ENCODE results near the gene ADK. TPM values are rescaled to one million over a fixed set of nuclear protein-coding genes. Genes with fewer than 3 reads are reported as not detected.

ADK gene
- total RNA-seq, 4 donors from 2014 or later = 15.9 to 28.8 (median 23.3) TPM

DNA sequence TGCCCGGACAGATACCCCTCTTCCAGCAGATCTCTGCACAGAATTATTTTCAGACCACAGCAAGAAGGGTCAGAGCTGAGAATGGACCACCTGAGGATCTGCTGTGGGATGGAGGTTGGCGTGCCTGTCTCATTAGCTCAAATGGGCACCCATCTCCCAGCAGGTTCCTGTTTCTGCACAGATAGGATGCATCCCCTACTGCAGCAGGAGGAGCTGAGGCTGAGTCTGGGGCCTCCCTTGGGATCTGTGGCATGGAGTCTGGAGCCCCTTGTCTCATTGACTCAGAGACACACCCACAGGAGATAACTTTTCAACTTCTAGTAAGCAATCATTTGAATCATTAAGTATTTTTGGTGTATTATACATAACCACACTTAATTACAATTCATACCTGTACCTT, 212.7 kb downstream of the ADK start:
- Histone ChIP-seq H3K27ac (no peak overlapping the region), H3K36me3 (peaks cover 0 to 4% of the 10 kb centered on the region in 2 donors), H3K4me1 (no peaks in the 10 kb centered on the region), H3K27me3 (no peaks in the 10 kb centered on the region), H3K4me3 (no peak overlapping the region), H3K9me3 (peaks cover 0 to 14% (median 3%) of the 10 kb centered on the region in 3 donors)
- intact Hi-C loops (cut with DNase I; ENCODE audit: low total_unique reads) (no loop called here), in situ Hi-C loops (cut with MboI; ENCODE audit: low sequenced_read_pairs in 4 of 4) (no loop called here)
- DNase-seq (no peak), ATAC-seq (no peak)
- no peak for TF ChIP-seq CTCF (IDR thresholded peaks at IDR 0.05 in 4 of 5, conservative IDR thresholded peaks at IDR 0.05 in 1 of 5)
- no peak for TF ChIP-seq POLR2A (IDR thresholded peaks at IDR 0.05)

DNA sequence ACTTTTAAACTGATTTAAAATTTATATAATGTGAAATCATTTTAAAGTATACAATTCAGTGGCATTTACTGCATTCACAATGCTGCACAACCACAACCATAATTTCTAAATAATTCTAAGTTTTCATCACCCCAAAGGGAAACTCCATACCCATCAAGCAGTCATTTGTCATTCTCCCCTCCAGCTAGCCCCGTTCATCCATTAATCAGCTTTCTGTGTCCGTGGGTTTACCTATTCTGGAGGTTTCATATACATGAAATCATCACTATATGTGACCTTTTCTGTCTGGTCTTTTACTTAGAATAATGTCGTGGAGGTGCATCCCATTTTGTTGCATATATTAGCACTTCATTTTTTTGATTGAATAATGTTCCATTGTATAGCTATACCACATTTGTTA, 214.1 kb downstream of the ADK start:
- H3K4me1 ChIP-seq = no peaks in the 10 kb centered on the region
- H3K27me3 ChIP-seq = no peaks in the 10 kb centered on the region
- intact Hi-C loops (cut with DNase I; ENCODE audit: low total_unique reads) (no loop called here), in situ Hi-C loops (cut with MboI; ENCODE audit: low sequenced_read_pairs in 4 of 4) (no loop called here)
- no peak overlapping the region for H3K27ac ChIP-seq
- no peak for ATAC-seq
- DNase-seq = no peak
- H3K4me3 ChIP-seq = no peak overlapping the region
- peaks cover 0 to 4% of the 10 kb centered on the region in 2 donors for H3K36me3 ChIP-seq
- H3K9me3 ChIP-seq = peaks cover 0 to 14% (median 3%) of the 10 kb centered on the region in 3 donors
- TF ChIP-seq CTCF (IDR thresholded peaks at IDR 0.05 in 4 of 5, conservative IDR thresholded peaks at IDR 0.05 in 1 of 5) (no peak), POLR2A (IDR thresholded peaks at IDR 0.05) (no peak)

- no peaks in the 10 kb centered on the region for H3K36me3 ChIP-seq
- DNase-seq (no peak), ATAC-seq (no peak)
- TF ChIP-seq CTCF (IDR thresholded peaks at IDR 0.05 in 4 of 5, conservative IDR thresholded peaks at IDR 0.05 in 1 of 5) = no peak
- TF ChIP-seq POLR2A (IDR thresholded peaks at IDR 0.05) = no peak
- H3K27ac ChIP-seq = no peak overlapping the region
- H3K4me1 ChIP-seq = no peaks in the 10 kb centered on the region
- in situ Hi-C loops (cut with MboI; ENCODE audit: low sequenced_read_pairs in 4 of 4) (no loop called here), intact Hi-C loops (cut with DNase I; ENCODE audit: low total_unique reads) (no loop called here)
- H3K4me3 ChIP-seq = no peak overlapping the region
- no peaks in the 10 kb centered on the region for H3K27me3 ChIP-seq
- no peaks in the 10 kb centered on the region for H3K9me3 ChIP-seq
Observed at GRCh38 chr10:74371696-74372095, 220.7 kb downstream of the ADK start.

DNA sequence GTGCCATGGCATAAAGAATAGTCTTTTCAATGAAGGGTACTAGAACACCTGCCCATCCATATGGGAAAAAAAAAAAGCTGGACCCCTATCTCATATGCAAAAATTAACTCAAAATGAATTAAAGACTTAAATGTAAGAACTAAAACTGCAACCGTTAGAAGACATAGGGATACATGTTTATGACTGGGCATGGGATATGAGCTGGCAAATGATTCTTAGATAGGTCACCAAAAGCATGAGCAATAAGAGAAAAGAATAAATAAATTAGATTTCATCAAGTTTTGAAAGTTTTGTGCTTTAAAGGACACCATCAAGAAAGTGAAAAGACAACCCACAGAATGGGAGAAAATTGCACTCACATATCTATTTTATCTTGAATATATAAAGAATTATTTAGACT, 222.0 kb downstream of the ADK start:
- intact Hi-C loops (cut with DNase I; ENCODE audit: low total_unique reads) (no loop called here), in situ Hi-C loops (cut with MboI; ENCODE audit: low sequenced_read_pairs in 4 of 4) (no loop called here)
- Histone ChIP-seq H3K4me3 (no peak overlapping the region), H3K9me3 (no peaks in the 10 kb centered on the region), H3K27me3 (no peaks in the 10 kb centered on the region), H3K27ac (no peak overlapping the region), H3K4me1 (no peaks in the 10 kb centered on the region), H3K36me3 (no peaks in the 10 kb centered on the region)
- DNase-seq (no peak), ATAC-seq (no peak)
- TF ChIP-seq POLR2A (IDR thresholded peaks at IDR 0.05) (no peak), CTCF (IDR thresholded peaks at IDR 0.05 in 4 of 5, conservative IDR thresholded peaks at IDR 0.05 in 1 of 5) (no peak)

- no peaks in the 10 kb centered on the region for H3K9me3 ChIP-seq
- H3K4me1 ChIP-seq = no peaks in the 10 kb centered on the region
- no peak for DNase-seq
- no peak for ATAC-seq
- intact Hi-C loops (cut with DNase I; ENCODE audit: low total_unique reads) (no loop called here), in situ Hi-C loops (cut with MboI; ENCODE audit: low sequenced_read_pairs in 4 of 4) (no loop called here)
- no peak overlapping the region for H3K4me3 ChIP-seq
- no peaks in the 10 kb centered on the region for H3K27me3 ChIP-seq
- H3K27ac ChIP-seq = no peak overlapping the region
- TF ChIP-seq CTCF (IDR thresholded peaks at IDR 0.05 in 4 of 5, conservative IDR thresholded peaks at IDR 0.05 in 1 of 5) = no peak
- TF ChIP-seq POLR2A (IDR thresholded peaks at IDR 0.05) = no peak
- no peaks in the 10 kb centered on the region for H3K36me3 ChIP-seq
Observed at GRCh38 chr10:74377476-74377875, 226.5 kb downstream of the ADK start.
